GM12872 (cell line): ENCODE results near the gene PRR7.

Source experiments
- TF ChIP-seq, protein P1 (sequence below): IDR thresholded peaks from 3 replicates; pipeline ENCODE4 v1.5.1; 2011; ENCODE audit warnings: low read depth, mild to moderate bottlenecking, low read length, moderate library complexity; ENCODE audit not compliant: insufficient read depth

PRR7 gene

DNA sequence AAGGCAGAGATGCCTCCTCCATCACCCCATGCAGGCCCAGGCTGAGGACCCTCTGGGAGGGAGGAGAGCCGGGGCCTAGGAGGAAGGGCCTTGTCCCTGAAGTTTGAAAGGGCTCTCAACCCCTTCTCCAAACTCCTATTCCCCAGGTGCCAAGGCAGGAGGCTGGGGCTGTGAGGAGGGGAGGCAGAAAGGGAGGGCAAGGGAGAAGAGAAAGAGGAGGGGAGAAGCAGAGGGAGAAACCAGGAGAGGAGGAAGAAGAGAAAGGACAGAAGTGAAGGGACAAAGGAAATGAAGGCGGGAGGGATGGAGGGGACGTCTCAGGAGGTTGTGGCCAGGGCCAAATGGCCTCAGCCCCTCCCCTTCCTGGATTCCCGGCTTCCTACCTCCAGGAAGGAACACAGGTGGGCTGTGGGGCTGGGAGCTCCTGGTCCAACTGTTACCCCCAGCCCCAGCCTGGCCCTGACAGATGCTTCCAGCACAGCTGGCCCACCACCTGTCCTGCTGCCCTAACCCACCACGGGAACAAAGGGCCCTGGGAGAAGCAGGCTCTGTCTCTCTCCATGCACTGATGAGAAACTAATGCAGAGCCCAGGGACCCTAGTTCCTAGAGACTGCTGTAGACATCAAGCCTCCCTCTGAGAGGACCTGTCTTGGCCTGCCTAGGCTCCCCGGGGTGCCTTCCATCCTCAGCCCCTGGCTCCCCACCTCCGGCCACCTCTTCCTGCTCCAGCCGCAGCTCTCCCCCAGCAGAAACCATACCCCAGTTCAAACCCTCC is 23.3 kb downstream of the PRR7 start:
- TF ChIP-seq, protein P1, sequence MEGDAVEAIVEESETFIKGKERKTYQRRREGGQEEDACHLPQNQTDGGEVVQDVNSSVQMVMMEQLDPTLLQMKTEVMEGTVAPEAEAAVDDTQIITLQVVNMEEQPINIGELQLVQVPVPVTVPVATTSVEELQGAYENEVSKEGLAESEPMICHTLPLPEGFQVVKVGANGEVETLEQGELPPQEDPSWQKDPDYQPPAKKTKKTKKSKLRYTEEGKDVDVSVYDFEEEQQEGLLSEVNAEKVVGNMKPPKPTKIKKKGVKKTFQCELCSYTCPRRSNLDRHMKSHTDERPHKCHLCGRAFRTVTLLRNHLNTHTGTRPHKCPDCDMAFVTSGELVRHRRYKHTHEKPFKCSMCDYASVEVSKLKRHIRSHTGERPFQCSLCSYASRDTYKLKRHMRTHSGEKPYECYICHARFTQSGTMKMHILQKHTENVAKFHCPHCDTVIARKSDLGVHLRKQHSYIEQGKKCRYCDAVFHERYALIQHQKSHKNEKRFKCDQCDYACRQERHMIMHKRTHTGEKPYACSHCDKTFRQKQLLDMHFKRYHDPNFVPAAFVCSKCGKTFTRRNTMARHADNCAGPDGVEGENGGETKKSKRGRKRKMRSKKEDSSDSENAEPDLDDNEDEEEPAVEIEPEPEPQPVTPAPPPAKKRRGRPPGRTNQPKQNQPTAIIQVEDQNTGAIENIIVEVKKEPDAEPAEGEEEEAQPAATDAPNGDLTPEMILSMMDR = no peak

DNA sequence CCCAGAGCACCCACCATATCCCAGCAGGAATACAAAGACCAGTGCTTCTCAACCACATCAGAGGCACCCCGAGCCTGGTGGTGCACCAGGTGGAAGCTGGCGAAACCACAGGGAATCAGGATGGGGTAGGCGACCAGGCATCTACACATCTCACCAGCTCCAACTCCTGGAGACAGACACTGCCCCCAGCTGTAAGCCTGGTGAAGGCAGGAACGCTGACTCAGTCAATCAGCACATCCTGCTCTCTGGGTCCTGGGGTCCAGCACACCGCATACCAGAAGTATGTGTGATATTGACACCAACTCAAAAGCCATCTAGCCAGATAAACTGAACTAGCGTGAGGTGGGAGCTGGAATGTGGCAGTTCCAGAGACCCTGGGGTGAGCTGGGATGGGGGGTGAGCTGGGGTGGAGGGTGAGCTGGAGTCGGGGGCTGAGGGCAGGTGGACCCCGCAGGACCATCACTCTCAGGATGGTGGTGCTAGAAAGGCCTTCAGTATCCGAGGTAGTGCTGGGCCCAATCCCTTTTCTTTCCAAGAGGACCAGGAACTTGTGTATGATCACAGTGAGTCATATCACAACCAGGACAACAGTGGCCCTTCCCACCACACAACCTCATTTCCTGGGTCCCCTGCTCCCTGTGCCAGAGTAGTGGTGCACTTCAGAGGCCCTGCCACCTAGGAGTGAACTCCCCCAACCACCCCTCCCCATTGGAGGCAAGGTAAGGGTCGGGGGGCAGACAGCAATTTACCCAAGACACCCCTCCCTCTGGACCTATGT is 24.3 kb downstream of the PRR7 start:
- TF ChIP-seq, protein P1 = no peak

DNA sequence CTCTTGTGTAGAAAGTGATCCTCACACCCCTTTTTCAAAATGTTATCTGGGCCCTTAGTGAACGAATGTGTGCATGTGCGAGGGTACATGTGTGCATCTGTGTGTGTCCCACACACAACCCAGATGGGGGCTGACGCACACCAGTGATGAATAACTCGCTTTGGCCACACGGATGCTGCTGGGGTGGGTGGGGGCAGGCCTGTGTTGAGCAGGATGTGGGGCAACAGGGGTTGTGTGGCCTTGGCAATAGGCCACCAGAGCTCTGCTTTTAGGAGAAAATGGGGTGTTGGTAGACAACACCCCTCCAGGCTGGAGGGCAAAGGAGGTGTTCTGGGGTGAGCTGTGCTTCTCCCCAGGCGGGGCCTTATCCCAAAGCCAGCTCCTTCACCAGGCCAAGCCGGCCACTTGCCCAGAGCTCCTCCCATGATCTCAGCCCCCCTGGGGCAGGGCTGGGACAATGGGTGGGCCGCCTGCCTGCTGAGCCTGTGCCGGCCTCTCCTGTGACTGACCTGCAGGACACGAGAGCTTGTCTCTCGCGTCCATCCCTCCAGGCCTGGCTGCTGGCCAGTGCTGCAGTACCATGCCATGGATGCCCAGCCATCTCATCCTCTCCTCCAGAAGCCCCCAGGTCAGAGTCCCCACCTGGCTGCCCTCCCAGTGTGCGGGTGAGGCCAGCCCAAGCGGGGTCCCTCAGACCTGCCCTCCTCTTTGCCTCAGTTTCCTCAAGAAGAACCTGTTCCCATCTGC is 25.2 kb downstream of the PRR7 start:
- TF ChIP-seq, protein P1 = no peak

DNA sequence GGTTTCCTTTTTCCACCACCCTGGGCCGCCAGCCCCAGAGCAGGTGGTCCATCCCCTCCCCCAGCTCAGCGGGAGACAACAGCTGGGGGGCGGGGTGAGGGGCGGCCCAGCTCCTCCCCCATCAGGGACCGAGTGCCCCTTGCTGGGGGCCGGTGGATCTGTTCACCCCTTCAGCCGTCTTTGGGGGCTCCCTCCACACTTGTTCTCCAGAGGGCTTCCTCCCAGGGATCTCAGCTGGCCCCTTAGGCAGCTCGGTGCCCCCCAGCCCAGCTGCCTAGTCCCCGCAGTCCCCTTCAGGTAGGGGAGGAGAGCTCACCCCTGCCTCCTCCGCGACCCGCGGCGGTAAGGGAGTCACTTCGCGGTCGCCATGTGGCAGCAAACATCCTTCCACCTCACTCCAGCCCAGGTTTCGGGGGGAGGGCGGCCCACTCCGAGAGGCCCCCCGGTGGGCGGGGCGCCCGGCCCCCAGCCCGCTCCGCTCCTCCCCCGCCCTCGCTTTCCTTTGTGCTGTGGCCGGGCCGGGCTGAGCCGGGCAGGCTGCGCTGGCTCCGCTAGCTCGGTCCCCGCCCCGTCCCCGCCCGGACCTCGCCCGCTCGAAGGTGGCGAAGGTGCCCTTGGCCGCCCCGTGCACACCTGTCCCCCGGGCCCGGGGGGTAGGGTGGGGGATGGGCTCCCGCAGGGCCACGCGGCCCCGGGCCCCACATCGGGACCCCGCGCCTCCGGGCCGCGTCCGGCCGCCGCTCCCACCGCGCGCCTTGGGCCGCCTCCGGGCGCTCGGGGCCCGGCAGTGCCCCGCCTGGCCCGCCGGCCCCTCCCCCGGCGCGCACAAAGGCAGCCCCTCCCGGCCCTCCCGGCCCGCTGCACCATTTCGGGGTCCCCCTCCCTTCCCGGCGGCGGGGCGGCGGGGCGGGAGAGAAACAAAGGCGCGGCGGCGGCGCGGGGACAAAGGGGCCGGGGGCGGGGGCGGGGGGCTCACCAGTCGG is 26.1 kb downstream of the PRR7 start:
- TF ChIP-seq, protein P1 = no peak

DNA sequence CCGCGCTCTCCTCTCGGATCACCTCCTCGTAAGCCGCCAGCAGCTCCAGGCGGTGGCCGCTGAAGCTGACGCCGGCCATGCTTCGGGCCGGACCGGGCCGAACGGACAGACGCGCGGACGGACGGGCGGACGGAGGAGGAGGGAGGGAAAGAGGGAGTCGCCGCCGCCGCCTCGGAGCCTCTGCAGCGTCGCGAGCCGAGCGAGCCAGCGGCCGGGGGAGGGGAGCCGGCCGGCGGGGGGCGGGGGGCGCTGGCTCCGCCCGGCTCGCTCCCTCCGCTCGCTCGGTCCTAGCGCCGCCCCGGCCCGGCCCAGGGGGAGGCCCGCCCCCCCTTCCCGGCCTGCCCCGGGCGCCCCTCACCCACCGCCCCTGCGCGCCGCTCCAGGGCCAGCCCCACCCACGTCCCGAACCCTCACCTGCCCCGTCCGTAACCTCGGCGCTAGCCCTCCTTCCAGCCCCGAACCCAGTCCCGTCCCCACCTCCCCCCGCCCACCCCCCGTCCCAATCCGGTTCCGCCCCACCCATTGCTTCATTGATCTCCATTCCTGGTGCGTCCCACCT is 26.9 kb downstream of the PRR7 start, which contains the start of gene DBN1:
TSS of gene DBN1 (minus strand) at position 192 of the 559 bp plus-strand sequence. CDS start at position 79, 113 bp downstream.
- TF ChIP-seq, protein P1 = no peak

DNA sequence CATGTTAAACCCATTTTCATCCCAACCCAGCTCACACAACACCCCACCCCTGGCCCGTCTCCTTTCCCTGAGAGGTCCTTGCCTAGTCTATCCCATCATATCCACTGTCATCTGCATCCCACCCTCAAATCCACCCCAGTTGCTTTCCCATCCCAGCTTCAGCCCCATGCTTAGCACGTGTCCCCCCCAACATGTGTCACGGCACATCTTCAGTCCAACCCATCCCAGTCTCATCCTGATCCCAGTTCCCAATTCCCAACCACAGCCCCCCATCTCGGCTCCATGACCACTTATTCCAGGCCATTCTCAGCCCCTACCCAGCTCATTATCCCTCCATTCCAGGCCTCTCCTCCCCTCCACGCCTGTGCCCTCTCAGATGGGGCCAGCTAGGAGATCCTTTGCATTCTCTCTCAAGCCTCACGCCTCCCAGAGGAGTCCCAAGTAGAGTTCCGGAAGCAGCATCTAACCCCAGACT is 27.4 kb downstream of the PRR7 start:
- TF ChIP-seq, protein P1 = no peak
